ACC112 (cell line): ENCODE measurements around the gene RNF213.

ENCODE experiments used
- H2AFZ ChIP-seq: fragments of 200-600 bp; sonication (generic); one replicate; pipeline ENCODE4 v1.6.0; 2017; ENCODE audit warnings: antibody characterized with exemption, low read length; ENCODE audit not compliant: unreplicated experiment
- H3K27ac ChIP-seq: fragments of 200-600 bp; sonication (generic); 2 replicates; pipeline ENCODE4 v1.5.1; 2014; ENCODE audit warnings: low read depth, mild to moderate bottlenecking, antibody characterized with exemption, low read length, moderate library complexity
- H3K27me3 ChIP-seq: fragments of 200-600 bp; sonication (generic); 2 replicates; pipeline ENCODE4 v1.6.1; 2014; ENCODE audit warnings: mild to moderate bottlenecking, antibody characterized with exemption, low read length, moderate library complexity, mixed read lengths; ENCODE audit not compliant: insufficient read depth
- H3K36me3 ChIP-seq: fragments of 200-600 bp; sonication (generic); 2 replicates; pipeline ENCODE4 v1.6.1; 2016; ENCODE audit warnings: mild to moderate bottlenecking, antibody characterized with exemption, low read length, moderate library complexity, mixed read lengths; ENCODE audit not compliant: insufficient read depth
- H3K4me1 ChIP-seq: fragments of 200-600 bp; sonication (generic); one replicate; pipeline ENCODE4 v1.6.1; 2016; ENCODE audit warnings: low read length, mixed read lengths; ENCODE audit not compliant: insufficient read depth, unreplicated experiment, control insufficient read depth
- H3K4me3 ChIP-seq: fragments of 200-600 bp; sonication (generic); 2 replicates; pipeline ENCODE4 v1.5.1; 2014; ENCODE audit warnings: mild to moderate bottlenecking, low read depth, low read length
- H3K79me2 ChIP-seq: fragments of 200-600 bp; sonication (generic); one replicate; pipeline ENCODE4 v1.6.0; 2016; ENCODE audit warnings: low read length; ENCODE audit not compliant: control insufficient read depth, unreplicated experiment, insufficient read depth

RNF213 gene

DNA sequence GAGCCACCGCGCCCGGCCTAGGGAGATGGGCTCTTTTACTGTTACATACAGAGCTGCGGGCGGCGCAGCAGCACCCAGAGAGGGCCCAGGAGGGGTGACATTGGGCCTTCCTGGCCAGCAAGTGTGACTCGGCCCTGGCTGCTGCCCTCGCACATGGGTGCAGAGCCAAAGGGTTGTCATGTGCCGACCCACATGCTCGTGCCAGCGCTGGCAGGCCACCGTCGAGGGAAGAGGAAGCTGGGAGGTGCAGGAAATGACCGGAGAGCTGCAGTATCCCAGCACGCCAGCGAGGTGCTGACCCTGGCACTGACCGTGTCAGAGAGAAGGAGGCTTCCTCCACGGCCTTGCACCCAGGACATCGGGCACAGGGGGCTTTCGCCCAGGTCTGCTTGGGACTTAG, 162.3 kb downstream of the RNF213 start:
- Histone ChIP-seq H3K4me1 (no peaks in the 10 kb centered on the region), H3K36me3 (no peaks in the 10 kb centered on the region), H3K27me3 (no peaks in the 10 kb centered on the region), H3K27ac (no peak overlapping the region), H3K79me2 (peaks cover 3% of the 10 kb centered on the region), H3K4me3 (no peak overlapping the region), H2AFZ (no peak overlapping the region)

DNA sequence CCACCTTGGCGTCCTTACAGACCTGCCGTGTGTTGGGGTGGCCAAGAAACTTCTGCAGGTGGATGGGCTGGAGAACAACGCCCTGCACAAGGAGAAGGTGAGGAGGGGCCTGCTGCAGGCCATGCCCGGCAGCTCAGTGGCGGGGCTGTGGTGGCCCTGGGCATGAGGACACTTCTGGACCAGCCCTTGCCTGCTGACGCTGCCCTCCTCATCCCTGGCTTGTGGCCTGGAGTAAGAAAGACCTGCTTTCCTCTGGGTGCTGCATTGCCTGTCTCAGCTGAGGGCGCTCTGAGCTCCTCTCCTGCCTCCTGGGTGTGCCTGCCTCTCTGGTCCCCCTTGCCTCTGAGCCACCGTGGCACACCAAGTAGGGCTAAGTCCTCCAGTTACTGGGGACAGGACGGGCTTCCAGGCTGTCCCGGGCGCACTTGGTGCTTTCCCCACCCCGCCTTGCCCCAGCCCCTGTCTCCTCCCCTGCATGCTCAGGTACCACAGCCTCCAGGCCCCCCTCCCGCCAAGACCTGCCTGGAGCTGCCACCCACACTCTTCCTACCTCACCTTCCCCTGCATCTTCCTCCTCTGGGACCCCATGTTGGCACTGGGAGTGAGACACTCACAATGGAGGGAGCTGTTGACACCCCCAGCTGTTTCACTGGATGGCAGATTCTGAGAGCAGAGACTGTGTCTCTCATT, 163.0 kb downstream of the RNF213 start:
- no peak overlapping the region for H3K27ac ChIP-seq
- H3K79me2 ChIP-seq = no peaks in the 10 kb centered on the region
- H3K4me3 ChIP-seq = no peak overlapping the region
- no peak overlapping the region for H2AFZ ChIP-seq
- no peaks in the 10 kb centered on the region for H3K27me3 ChIP-seq
- H3K4me1 ChIP-seq = no peaks in the 10 kb centered on the region
- H3K36me3 ChIP-seq = no peaks in the 10 kb centered on the region

DNA sequence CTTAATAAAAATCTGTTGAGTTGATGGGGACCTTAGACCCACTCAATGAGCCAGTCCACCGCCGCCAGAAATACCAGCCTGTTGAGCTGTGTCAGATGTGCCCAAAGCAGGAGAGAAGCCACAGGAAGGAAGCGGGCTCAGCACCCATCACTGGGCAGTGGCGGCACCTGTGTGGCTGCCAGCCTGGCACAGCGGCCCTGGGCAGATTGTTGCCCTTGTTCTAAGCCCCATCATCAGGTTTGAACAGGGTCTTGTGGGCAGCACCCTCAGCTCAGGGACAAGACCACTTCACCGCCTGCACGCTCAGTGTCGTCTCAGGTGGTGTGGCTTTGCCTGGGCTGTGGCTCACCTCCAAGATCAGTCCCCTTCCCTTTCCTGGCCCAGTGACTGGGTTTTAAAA, 163.6 kb downstream of the RNF213 start:
- Histone ChIP-seq H2AFZ (no peak overlapping the region), H3K4me1 (no peaks in the 10 kb centered on the region), H3K79me2 (no peaks in the 10 kb centered on the region), H3K36me3 (no peaks in the 10 kb centered on the region), H3K27me3 (no peaks in the 10 kb centered on the region), H3K4me3 (no peak overlapping the region), H3K27ac (no peak overlapping the region)

DNA sequence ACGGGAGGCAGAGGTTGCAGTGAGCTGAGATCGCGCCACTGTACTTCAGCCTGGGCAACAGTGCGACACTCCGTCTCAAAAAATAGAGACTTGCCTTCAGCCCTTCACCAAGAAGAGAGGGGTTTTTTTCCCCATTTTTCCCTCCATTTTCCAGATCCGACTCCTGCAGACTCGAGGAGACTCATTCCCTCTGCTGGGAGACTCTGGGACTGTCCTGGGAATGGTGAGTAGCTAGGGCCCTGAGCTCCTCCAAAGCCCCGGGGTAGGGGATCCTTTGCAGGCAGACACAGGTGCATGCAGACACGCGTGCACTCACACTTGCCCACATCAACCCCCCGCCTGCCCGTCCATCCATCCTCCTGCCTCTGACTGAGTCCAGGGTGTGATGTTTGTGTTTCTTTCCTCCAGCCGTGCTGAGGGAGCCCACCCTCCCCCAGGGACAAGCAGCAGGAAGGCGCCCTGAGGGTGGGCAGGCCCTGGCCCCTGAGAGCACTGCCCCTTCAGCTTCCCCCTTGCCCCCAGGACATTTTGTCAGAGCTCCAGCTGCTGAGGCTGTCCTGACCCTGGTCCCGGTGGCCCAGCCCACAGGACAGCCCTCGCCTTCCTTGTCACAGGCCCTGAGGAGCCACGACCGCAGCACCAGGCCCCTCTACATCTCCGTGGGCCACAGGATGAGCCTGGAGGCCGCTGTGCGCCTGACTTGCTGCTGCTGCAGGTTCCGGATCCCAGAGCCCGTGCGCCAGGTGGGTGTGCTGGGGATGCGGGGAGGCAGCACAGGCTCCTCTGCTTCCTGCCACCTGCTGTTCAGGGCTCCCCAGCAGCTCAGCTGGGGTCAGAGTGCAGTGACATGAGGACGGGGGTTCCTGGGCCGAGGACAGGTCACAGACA, 164.5 kb downstream of the RNF213 start:
- Histone ChIP-seq H2AFZ (no peak overlapping the region), H3K27ac (no peak overlapping the region), H3K4me3 (no peak overlapping the region), H3K27me3 (no peaks in the 10 kb centered on the region), H3K79me2 (no peaks in the 10 kb centered on the region), H3K4me1 (no peaks in the 10 kb centered on the region), H3K36me3 (no peaks in the 10 kb centered on the region)

DNA sequence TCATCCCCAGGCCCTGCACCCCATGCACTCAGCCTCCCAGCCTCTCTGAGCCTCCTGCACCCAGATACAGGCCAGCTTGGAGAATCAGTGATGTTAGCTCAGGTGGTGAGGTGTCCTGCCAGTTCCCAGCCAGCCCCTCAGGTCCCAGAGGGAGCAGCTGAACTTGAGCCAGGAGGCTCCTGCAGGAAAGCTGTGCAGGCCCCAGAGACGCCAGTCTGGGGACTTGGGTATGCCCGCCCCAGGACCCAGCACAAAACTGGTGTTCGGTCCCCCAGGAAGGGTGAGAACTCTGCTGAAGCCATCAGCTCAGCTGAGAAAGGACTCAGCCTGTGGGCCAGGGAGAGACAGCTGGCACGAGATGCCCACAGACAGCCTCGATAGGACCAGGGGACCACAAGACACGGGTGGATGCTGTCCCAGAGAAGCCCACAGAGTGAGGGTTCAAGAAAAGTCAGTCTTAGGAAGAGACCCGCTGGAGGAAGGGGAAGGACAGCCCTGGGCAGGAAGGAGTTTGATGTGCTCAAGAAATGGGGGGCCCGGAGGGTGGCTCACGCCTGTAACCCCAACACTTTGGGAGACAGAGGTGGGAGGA, 165.3 kb downstream of the RNF213 start:
- Histone ChIP-seq H2AFZ (no peak overlapping the region), H3K79me2 (no peaks in the 10 kb centered on the region), H3K4me3 (no peak overlapping the region), H3K27me3 (no peaks in the 10 kb centered on the region), H3K27ac (no peak overlapping the region), H3K4me1 (no peaks in the 10 kb centered on the region), H3K36me3 (no peaks in the 10 kb centered on the region)

DNA sequence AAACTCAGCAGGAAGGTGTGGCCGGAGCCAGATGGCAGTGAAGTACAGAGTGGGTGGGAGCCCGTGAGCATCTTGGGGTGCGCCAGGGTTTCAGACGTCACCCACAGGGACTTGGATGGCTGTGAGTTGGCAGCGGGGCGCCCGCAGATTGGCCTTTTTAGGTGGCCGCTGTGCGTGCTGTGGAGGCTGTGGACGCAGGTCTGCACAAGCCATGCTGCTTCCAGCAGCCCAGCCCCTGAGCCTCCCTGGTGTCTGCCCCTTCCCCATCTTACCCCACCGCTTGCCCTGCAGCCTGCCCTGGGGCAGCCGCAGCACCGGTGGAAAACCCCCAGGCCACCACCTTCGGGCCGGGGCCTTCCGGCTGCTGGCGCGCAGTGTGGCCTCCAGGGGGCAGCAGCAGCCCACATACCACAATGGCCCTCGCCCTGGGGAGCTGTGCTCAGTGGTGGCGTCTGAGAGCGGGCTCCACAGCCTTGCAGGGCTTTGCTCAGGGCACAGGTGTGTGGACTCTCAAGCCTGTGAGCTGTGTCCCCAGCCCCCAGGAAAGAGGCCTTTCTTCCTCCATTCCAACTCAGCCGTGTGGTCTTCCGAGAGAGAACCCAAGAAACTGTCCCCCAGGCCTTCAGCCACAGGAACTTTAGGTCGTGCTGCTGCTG, 166.1 kb downstream of the RNF213 start:
- no peaks in the 10 kb centered on the region for H3K79me2 ChIP-seq
- H3K4me1 ChIP-seq = no peaks in the 10 kb centered on the region
- no peak overlapping the region for H2AFZ ChIP-seq
- H3K4me3 ChIP-seq = no peak overlapping the region
- no peaks in the 10 kb centered on the region for H3K36me3 ChIP-seq
- no peak overlapping the region for H3K27ac ChIP-seq
- H3K27me3 ChIP-seq = no peaks in the 10 kb centered on the region

DNA sequence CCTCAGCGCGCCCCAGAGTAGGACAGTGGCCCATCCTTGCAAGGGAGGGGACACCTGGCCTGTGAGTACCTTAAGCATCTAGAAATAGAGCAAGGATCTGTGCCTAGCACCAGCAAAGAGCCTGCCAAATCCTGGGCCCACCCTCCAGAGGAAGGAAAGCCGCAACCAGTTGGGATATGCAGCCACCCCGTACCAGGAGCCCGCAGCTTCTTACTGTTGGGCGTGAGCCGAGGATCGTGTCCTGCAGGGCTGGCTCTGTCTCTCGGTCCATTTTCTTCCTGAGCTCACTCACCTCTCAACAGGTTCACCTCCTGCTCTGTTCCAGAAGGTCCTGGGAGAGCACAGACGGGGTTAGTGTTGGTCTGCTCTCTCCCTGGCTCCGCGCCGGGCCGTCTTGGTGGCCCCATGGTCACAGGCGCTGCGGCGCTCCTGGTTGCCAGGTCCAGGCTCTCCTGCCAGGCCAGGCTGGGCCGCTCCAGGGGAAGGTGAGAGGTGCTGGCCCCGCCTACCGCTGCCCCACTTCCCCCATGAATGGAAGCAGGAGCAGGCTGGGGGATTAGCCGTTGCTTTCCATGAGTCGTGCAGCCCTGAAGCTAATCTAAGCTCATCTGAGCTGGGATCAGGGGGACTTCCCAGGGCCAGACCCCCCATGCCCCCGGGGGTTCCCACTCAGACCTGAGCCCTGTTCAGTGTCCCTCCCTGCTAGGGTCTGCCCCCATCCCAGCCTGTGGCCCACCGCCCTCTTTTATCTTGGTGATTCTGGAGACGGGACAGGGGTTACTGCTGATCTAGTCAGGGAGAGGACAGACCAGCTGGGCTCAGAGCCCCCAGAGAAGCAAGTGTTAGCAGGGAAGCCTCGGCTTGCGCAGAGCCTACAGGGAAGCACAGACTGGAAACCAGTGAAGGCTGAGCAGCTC, 167.0 kb downstream of the RNF213 start:
- no peak overlapping the region for H2AFZ ChIP-seq
- no peaks in the 10 kb centered on the region for H3K27me3 ChIP-seq
- H3K36me3 ChIP-seq = no peaks in the 10 kb centered on the region
- no peaks in the 10 kb centered on the region for H3K4me1 ChIP-seq
- no peak overlapping the region for H3K4me3 ChIP-seq
- H3K27ac ChIP-seq = no peak overlapping the region
- H3K79me2 ChIP-seq = no peaks in the 10 kb centered on the region

DNA sequence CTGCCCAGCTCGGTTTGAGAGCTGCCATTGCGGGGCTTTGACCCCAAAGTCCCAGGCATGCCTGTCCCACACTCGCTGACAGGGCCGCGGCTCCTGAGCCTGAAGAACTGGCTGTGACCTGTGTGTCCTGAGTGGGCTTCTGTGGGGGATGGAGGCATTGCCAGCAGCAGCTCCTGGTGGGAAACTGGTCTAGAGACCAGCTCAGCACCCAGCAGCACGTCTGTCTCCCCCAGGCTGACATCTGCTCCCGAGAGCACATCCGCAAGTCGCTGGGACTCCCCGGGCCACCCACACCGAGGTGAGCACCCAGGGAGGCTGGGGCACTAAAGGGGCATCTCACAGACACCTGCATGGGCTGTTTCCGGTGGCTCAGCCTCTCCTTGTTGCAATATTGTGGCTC, 167.7 kb downstream of the RNF213 start:
- Histone ChIP-seq H3K27me3 (no peaks in the 10 kb centered on the region), H3K36me3 (no peaks in the 10 kb centered on the region), H3K79me2 (no peaks in the 10 kb centered on the region), H2AFZ (no peak overlapping the region), H3K4me1 (no peaks in the 10 kb centered on the region), H3K27ac (no peak overlapping the region), H3K4me3 (no peak overlapping the region)

DNA sequence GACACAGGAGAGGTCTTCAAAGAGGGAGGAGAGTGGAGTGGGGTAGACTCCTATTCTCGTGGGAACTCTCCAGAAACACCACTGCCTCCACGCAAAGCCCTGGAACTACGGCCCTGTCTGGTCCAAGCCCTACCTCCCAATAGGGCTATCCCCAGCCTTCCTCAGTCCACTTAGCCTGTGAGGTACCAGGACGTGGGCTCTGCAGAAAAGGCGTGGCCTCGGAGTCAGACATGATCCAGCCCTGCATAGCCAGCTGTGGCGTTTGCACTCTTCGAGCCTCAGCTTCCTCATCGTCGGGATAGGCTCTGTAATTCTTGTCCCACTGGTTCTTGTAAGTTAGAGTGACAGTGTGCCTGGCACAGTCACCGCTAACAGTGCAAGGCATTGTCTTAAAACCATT, 168.1 kb downstream of the RNF213 start:
- Histone ChIP-seq H3K36me3 (no peaks in the 10 kb centered on the region), H3K4me1 (no peaks in the 10 kb centered on the region), H3K27ac (no peak overlapping the region), H3K27me3 (no peaks in the 10 kb centered on the region), H3K79me2 (no peaks in the 10 kb centered on the region), H3K4me3 (no peak overlapping the region), H2AFZ (no peak overlapping the region)
